D341Med (cell line): ENCODE measurements around the gene VPS13C.

Source experiments
- DNase-seq: peaks from one replicate; pipeline ENCODE4 v3.0.0; 2012; ENCODE audit warnings: low spot score

Gene VPS13C

DNA sequence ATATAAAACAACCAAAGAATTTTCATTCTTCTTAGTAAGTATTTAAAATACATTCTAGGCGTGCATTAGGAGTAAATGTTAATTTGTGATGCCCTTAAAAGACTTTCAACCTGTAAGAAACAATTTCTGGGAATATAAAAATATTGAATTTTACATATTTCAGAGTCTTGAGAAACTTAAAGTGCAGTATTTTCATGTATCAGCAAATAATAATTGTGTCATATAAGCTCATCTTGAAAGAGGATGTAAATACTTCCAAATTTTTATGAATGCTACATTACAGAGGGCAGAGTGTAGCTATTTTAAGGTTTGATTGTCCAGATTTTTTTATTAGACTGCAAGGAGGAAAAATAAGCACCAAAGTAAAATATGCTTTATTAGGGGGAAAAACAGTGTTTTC lies 207.1 kb downstream of the VPS13C start:
- DNase-seq, result no peak

DNA sequence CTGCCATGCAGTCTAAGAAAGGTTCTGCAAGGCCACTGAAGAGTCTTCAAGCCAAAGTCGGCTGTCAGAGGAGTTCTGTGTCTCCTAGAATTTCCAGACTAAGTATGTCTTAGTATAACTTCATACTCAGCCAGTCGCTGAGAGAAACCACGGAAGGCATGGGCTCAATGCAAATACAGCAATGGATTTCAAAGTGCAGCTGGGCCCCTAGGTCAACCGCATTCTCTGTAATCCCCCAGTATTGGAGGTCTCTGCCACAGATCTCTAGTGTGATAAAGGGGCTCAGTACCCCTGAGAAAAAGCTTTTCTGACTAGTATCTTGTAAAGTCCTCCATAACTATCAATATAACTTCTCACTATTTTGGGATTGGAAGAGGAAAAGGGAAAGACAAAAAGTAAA lies 208.3 kb downstream of the VPS13C start:
- no peak for DNase-seq

DNA sequence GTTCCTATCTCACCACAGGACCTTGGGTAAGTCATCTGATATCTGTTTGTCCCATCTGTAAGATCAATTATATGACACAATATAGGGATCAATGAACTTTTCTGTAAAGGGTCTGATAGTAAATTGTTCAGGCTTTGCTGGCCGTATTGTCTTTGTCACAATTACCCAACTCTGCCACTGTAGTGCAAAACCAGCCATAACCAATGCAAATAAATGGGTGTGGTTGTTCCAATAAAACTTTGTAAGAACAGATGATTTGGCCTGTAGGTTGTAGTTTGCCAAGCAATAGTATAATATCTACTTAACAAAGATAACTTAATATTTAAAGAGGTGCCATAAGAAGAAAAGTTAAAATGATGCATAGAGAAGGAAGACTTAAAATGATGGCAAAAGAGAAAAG lies 210.8 kb downstream of the VPS13C start:
- DNase-seq, result no peak

DNA sequence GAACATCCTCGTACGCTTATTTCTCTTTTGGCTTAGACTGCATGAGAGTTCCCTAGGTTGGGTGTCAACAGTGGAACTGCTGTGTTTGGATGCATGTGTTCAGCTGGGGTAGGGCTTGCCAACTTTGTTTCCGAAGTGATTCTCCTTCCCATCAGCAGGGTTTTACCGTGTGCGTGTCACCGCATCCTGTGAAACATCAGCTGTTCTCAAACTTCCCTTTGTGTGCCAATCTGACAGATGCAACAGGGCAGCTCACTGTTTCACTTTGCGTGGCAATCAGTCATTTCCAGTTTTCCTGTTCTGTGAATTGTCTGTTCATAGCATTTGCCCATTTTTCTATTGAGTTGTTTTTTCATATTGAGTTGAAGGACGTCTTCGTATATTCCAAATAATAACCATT lies 218.8 kb downstream of the VPS13C start:
- no peak for DNase-seq

DNA sequence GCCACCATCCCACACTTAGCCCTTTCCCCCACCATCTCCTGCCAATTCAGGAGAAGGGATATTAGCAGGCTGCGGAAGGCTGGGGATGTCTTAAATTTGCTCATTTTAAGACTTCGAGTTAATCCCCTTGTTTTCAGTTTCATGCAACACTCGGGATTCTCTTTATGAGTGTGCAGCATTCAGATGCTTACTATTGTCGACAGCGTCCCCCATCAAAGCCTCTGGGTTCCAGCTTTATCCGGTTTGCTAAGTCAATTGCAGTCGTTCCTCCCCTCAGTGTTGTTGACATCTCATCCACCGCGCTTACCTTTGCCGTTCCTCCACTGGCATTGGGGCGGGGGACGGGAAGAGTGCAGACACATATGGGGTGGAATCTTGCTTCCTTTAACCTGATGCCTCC lies 220.2 kb downstream of the VPS13C start:
- no peak for DNase-seq

DNA sequence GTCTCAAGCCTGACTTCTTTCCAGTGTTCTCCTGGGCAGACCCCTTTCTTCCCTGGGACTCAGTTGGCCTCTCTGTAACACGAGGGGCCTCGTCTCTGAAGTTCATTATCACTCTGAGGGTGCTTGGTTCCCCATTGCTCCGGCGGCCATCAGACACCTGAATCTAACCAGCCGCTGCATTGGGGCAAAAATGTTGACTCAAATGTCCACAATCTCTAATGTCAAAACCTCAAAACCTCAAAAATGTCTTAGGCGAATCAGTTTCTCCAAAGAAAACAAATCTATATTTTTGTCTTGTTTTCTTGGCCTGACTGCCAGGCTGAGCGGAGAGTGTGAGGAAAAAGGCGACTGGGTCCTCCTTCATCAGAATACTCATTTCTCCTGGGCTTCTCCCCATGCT lies 220.7 kb downstream of the VPS13C start:
- DNase-seq, result no peak

DNA sequence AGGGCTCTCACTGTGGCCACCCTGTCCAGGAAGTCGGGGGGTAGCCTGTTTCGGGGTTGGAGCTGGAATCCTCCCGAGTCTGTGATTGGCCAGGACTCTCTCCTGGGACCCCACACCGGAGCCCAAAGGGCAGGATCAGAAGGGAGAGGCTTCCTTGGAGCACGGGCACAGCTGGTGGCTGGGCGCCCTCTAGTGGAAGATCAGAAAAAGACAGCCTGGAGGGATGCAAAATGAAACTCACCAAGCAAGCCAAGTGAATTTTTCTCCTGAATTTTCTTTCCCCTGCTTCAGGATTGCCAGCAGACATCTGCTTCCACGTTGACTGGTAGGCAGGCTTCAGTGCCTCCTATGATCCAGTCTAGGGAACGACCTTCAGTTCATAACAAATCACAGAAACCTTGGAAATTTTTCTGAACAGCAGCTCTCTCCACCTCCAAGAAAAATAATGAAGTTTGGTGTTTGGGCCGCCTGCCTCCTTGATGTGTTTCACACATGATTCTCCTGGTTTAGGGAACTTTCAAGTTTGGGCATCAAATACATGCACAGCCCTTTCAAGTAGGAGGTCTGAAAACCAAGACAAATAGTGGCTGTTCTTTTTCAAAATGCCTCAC lies 224.6 kb downstream of the VPS13C start:
- DNase-seq, result peak; percentile 84

DNA sequence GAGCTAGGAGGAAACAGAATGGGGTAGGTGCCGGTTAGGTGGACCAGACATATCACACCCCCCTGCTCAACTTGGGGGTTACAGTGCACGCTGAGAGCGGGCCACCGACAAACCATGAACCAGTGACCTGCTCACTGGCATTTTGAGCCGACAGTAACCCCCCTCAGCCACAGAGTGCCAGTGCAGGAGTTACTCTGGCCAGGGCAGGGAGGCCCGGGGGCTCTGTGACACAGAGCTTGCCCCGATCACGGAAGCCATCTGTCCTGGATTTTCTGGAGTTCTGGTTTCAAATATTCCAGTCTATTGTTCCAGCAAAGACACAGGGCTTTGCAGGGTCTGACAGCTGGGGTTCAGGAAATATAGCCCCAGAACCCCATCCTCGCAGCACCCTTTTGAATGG lies 225.2 kb downstream of the VPS13C start:
- no peak for DNase-seq

DNA sequence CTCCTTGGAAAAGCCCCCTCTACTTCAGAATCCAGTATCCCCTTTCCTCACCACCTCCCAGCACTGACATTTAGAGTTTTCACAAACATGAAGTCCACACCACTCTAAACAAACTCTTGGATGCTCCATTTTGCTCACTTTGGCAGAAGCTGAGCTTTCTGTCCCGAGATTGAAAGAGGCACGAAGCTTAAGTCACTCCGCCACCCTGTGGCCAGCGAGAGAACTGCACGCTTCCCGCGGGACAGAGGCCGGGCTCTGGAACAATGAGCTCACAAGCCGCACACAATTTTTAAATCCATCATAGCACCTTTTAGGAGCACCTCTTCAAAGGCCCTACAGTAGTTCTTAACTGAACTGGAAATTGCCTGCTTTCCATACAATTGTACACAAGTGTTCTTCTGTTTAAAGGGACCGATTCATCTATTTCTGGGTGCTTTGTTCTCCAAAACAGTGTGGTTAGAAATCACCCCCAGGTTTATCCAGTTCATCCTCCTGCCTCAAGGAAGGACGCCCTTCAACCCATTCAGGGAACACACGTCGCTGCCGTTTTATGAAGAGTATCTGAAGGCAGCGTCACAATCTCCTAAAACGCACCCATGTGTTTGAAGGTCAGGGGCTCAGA lies 226.1 kb downstream of the VPS13C start:
- peak; percentile 85 for DNase-seq

DNA sequence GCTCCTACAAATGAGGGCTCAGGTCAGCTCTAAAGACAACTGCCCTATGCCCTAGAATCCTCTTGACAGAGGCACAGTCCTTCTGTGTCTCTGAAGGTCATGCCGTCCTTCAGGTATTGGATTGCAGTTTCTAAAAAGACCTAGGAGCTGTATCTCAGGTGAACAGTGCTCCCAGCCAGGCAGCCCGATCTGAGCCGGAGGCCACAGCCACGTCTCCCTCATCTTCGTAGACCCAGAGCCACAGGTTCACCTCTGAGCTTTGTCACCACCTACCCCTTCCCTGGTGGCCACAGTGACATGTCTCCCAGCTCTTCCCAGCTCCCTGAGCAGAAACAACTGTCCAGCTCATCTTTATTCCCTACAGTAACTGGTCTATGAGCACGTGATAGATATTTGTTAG lies 228.0 kb downstream of the VPS13C start:
- no peak for DNase-seq

DNA sequence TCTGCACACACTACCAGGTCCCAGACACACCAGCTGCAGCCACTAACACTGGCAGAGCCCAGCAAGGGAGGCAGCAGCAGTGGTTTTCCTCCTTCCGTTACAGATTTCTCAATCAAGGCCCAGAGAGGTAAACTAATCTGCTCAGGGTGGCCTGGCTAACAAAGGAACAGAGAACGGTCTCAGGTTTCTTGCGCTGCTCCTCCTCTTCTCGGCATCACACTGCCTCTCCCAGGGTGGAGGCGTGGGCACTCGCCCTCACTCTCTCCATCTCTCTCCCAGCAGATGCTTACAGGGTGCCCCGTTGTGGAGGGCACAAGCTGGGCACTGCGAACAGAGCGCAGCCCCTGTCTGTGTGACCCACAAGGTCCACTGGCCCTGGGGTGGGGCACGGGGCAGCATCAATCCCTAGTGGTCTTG lies 228.7 kb downstream of the VPS13C start:
- no peak for DNase-seq

DNA sequence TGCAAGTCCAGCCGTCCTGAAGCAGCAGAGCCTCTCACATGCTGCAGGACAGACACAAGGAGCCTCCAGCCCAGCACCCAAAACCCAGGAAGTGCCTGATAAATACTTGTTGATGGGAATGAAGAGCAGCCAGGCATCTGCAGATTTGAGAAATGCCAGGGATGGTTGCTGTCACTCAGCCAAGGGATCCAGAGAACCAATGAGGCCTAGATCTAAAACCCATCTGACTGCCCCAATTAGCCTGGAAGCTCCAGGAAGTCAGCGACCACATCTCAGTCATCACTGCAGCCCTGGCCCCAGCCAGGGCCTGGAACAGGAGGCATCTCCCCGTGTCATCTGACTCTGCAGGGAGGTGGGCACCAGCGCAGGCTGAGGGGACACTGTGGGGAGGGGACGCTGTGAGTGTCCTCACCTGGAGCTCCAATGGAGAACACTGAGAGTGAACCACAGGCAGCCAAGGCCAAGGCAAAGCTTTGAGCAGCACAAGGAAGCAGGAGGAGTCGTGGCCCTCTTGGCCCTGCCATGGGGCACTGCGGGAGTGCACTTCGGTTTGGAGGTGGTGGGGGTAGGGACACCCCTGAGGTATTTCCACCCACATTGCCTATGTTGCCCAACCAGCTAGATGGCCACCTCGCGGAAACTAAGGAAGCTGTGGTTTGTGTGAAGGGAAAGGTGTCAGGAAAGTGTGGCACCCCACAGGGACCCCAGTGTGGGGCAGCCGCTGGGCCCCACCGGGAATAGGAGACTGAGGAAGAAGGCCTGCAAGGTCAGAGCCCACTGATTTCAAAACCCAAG lies 229.5 kb downstream of the VPS13C start:
- no peak for DNase-seq

DNA sequence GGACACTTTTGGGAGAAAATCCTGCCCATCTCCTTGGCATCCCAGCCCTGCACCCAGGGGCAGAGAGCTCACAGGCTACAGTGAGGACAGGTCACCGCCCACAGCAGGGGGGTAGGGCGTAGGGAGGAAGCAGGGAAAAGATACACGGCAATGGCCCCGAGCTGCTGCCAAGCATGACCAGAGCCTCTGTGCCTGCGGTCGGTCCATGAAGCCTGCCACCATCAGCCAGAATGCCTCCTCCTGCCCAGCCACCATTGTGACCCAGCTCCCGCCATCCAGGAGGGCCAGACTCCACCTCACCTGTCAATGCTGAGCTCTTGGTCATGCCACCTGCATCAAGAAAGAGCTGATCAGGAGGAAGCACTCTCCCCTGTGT lies 230.7 kb downstream of the VPS13C start:
- no peak for DNase-seq

DNA sequence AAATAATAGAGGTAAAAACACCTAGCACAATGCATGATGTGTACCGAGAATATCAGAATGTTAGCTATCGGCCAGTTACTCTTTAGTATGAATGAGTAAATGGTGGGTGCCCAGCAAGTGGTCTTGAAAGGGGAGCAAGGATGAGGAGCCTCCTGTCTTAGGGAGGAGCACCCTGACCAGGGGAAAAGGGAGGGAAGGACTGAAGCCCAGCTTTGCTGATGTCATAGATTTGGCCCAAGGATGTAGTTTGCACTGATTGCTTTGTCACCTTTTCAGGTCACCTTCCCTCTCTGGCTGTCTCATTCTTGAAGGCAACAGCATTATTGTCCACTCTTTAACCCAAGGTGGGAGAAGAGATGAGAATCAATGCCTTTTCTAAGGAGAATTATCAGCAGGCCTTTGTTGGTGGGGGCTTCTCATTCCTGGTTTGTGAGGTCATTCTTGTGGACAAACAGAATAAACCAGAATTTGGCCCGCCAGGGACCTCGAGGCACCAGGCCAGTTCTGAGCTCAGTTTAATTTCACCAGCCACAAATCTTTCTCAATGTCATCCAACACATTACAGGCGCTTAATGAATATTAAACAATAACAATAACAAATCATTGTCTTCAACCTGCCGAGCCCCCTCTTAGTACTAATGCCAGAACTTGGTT lies 231.3 kb downstream of the VPS13C start:
- no peak for DNase-seq

DNA sequence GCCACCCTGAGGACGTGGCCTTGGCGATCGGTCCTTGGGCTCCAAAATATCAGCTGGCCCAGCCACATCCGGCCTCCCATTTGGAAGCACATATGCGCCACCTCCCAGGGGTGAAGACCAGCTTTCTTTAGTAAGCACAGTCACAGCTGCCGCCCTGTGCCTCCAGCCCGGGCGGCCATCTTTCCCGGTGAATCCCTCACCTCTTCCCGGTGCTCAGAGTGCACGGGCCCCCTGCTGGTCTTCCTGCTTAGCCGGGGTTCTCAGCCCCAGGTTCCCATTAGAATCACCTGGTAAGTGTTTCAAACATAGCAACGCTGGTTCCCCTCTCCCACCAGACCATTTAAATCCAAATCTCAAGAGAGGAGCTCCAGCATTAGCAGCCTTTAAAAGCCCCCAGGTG lies 232.2 kb downstream of the VPS13C start:
- DNase-seq, result peak; percentile 58

DNA sequence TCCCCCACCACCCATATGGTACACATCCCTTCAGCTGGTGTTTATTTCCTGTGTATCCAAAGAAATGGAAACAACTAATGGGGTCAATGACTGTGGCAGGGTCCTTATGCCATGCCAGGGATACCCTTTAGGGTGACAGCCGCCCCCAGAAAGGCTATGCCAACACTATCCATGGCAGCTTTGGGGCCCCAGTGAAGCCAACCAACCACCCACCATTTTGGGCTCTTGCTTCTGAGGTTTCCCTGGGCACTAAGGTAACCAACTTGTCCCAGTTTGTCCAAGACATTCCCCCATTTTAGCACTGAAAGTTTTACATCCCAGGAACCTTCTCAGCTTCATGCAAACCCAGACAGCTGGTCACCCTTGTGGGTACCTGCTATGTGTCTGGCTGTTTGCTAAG lies 233.1 kb downstream of the VPS13C start:
- no peak for DNase-seq

DNA sequence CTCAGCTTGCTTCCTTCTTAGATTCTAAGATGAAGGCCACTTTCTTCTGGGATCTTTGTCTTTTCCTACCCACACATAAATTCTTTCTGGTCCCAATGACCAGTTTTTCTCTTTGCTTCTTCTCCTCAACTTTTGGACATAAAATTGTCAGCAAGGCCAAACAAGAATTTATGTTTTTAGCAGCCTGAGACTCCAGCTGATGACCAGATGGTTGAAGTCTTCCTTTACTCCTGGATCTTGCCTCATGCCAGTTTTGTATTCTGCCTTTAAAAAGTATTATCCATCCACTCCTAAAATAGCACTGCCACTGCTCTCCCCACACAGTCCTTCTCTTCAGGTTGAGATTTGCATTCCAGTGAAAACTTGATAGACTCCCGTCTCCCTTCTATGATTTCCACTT lies 236.0 kb downstream of the VPS13C start:
- no peak for DNase-seq

DNA sequence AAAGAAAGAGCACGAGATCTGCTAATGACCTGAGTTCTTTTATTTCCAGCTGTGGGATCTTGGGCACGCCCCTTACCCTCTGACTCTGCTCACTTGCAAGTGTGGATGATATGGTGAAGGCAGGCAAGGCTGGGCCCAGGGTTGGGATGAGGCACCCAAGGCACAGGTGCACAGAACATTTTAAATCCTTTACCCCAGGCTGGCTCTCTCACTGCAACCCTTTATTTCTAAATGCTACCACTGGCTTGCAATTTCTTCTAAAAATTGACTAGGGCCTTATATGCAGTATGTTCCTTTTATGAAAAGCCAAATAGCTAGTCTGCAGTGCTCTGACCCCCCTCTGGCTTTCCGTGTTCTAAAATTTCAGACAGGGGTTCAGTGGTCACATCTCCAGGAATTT lies 237.7 kb downstream of the VPS13C start:
- DNase-seq, result no peak

DNA sequence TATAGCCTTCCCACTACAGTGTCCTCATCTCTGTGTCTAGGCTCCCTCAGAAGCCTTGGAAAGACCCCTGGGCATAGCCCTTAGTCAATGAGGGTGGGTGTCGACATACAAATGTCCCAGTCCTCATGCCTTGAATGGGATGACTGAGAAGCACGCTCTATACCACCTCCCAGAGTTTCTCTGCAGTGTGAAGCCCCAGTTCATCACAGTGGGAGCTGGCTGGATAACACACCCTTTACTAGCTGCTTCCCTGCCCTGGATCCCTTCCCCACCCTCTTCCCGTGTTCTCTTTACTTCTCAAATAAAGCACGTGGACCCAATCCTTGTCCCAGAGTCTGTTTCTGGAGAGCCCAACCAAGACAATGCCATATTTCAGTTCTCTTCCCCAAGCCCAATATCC lies 239.3 kb downstream of the VPS13C start:
- DNase-seq, result no peak

DNA sequence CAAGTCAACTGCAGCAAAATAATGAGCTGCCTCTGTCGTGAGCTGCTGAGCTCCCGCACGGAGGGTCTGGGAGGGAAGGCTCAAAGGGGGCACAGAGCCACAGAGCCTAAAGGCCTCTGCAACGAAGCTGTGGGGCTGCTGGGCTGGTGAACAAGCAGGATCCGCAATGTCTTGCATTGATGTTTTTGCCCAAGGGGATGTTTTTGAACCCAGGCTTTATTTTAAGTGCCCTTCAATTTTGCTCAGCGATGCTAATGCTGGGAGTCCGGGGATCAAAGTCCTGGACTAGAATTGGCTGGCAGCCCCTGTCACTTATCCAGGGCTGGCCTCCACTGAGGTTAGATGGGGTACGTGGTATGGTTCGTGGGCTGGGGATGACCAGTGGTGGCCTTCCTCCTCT lies 240.0 kb downstream of the VPS13C start:
- no peak for DNase-seq

DNA sequence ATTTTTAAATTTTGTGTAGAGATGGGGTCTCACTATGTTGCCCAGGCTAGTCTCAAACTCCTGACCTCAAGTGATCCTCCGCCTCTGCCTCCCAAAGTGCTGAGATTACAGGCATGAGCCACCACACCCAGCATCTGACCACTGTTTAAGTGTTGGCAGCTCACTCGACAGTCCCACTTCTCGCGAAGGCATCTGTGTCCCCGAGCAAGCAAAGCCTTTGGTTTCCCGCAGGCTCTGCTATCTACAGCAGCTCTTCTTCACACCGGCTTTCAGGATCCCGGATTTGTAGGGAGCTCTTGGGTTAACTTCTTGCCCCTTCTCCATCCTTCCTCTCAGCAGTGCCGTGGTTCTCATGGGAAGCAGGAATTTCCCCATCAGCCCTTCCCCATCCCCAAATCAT lies 240.9 kb downstream of the VPS13C start:
- DNase-seq, result no peak

DNA sequence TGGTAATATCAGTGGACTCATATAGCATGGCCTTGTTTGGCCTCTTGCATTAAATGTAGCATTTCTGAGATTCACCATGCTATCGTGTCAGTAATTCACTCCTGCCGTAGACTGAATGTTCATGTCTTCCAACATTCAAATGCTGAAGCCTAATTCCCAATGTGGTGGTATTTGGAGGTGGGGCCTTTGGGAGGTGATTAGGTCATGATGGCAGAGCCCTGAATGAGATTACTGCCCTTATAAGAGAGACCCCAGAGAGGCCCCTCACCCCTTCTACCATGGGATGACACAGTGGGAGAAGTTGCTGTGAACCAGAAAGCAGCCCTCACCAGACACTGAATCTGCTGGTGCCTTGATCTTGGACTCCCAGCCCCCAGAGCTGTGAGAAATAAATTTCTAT lies 241.4 kb downstream of the VPS13C start:
- DNase-seq, result no peak

DNA sequence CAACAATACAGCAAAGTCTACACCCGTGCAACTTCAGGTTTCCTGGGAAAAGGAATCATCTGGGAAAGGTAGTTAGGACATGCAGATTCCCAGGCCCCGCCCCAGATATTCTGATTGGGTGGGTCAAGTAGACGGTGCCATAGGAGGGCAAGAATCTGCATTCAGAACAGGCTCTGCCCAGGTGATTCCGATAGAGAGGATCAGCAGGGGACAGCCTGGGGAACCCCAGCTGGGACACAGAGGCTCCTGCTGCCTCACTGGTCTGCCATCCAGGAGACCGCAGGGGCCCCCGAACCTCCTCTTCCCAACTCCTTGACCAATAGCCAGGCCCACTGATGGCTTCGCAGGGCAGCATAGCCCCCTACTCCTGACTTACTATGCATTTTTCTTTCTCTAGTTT lies 243.4 kb downstream of the VPS13C start:
- no peak for DNase-seq
